ENCODE data around the gene BRICD5.

GRCh38 chr16:2176047-2176446 is 34.6 kb downstream of the BRICD5 start:
- TF ChIP-seq CTCF (IDR thresholded peaks at IDR 0.05) (no peak), POLR2A (IDR thresholded peaks at IDR 0.05) (no peak)
